NCI-H2029 (cell line): Measurements from ENCODE around the gene SDHAF2.
A peak's percentile ranks its signal among the peaks of the same experiment; 100 is the strongest.
"Not testable (repeated sequence)": the region's sequence is repeated elsewhere in the genome, so short reads cannot be mapped to it uniquely, and the experiment has no call there.

Source experiments
- DNase-seq: peaks from one replicate; lab custom pipeline; 2025; lab: John Stamatoyannopoulos, UW

The SDHAF2 gene

GRCh38 chr11:61425367-61426131 is 4.4 kb upstream of the SDHAF2 start:
- DNase-seq, result no peak

- peak; percentile 42 for DNase-seq
These were observed 606 bp upstream of the SDHAF2 start for GRCh38 chr11:61429346-61429690.

- not testable (repeated sequence) for DNase-seq
These were observed 915 bp downstream of the SDHAF2 start for GRCh38 chr11:61430839-61431238.

DNA sequence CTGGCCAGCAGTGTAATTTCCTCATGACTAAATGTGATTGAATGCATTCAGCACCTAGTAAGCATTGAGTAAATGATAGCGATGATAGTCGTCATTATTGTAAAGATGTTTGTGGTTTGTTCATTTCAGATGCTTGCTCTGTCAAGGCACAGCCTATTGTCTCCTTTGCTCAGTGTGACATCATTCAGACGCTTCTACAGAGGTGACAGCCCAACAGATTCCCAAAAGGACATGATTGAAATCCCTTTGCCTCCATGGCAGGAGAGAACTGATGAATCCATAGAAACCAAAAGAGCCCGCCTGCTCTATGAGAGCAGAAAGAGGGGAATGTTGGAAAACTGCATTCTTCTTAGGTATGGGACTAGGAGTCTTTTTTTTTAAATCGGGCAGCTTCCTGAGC is 7.6 kb downstream of the SDHAF2 start:
- no peak for DNase-seq

DNA sequence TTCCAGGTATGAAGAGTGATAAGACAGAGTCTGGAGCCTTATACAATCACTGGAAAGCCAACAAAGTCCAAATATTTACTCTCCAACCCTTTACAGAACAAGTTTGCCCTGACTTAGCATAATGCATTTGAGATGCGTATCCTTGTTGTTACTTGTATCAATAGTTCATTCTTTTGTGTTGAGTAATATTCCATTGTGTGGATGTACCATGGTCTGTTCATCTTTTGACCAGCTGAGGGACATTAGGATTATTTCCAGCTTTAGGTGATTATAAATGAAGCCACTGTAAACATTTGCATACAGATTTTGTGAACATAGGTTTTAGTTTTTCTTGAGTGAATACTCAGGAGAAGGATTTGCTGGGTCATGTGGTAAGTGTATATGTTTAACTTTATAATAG is 9.7 kb downstream of the SDHAF2 start:
- DNase-seq, result no peak

DNA sequence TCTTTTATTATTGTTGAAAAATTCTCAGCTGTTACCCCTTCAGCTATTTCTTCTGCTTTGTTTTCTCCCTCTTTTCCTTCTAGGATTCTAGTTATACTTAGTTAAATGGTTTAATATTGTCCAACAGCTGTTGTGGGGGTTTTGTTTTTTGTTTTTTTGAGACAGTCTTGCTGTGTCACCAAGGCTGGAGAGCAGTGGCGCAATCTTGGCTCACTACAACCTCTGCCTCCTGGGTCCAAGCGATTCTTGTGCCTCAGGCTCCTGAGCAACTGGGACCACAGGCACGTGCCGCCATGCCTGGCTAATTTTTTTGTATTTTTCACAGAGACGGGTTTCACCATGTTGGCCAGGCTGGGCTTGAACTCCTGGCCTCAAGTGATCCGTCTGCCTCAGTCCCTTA is 12.7 kb downstream of the SDHAF2 start:
- DNase-seq, result no peak

DNA sequence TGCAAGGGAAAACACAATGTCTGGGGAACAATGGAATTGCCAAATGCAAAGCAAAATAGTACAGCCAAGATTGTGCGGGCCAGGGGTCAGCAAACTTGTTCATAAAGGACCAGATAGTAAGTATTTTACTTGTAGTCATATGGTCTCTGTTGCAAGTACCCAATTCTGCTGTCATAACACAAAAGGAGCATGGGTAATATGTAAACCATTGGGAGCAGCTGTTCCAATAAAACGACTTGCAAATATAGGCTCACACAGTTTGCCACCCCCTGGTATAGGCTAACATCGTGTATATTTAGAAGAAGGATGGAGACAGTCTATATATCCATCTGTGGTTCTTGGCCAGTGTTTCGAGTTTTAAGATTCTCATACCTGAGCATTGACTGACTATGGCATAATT is 15.6 kb downstream of the SDHAF2 start:
- DNase-seq, result no peak

- peak; percentile 83 for DNase-seq
These were observed 16.3 kb downstream of the SDHAF2 start for GRCh38 chr11:61446211-61446651.

GRCh38 chr11:61447601-61448551 is 18.0 kb downstream of the SDHAF2 start:
- no peak for DNase-seq

GRCh38 chr11:61448552-61448927 is 18.6 kb downstream of the SDHAF2 start:
- DNase-seq, result no peak

DNA sequence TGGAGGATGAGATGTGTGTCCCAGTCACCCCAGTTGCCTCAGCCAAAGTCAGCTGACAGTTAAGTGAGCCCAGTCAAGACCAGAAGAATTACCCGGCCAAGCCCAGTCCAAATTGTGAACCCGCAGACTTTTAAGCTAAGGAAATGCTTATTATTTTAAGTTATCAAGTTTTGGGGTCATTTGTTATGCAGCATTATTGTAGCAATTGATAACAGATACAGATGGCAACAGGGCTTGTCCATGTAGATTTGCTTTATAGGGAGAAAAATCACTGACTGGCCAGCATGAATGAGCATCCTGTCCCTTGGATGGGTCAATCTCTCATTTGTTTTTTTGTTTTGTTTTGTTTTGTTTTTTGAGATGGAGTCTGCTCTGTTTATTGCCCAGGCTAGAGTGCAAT is 22.9 kb downstream of the SDHAF2 start:
- DNase-seq, result no peak

DNA sequence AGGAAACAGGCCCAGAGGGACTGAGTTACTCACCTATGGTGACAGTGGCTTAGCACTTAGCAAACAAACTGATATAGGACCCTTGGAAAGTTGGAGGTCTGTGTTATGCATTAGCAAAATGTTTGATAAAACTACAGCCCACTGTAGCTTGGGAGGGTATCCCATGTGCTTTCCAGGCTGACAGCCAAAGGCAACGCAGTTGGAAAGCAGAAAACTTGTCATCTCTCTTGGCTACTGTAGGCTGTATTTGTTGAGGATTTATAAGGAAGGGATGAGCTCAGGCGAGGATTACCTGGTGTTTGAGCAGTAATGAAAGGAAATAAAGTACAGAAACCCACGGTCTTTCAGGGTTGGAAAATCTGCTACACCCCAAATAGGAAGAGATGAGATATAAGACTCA is 23.8 kb downstream of the SDHAF2 start:
- DNase-seq, result no peak

DNA sequence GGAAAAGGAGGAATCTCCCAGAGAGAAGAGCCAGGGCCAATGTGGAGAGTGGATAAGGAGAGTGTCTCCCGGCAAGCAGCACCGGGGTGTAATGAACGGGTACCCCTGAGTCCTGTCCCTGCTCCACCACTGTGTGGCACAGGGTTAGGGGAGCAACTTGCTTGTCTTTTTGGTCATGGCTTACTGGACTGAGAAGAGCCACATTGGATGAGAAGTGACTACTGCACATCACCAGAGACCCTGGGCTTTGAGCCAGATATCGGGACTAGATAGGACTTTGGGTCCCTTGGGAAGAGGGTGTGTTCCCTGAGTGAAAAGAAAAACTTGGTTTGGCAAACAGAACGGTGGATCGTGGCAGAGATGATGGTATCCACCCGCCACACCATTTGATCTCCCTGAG is 24.6 kb downstream of the SDHAF2 start:
- no peak for DNase-seq

- peak; percentile 14 for DNase-seq
These were observed 30.6 kb downstream of the SDHAF2 start for GRCh38 chr11:61460474-61460881.

GRCh38 chr11:61460986-61461385 is 31.1 kb downstream of the SDHAF2 start:
- DNase-seq, result no peak

- DNase-seq, result not testable (repeated sequence)
These were observed 37.7 kb downstream of the SDHAF2 start for GRCh38 chr11:61467602-61468001.

DNA sequence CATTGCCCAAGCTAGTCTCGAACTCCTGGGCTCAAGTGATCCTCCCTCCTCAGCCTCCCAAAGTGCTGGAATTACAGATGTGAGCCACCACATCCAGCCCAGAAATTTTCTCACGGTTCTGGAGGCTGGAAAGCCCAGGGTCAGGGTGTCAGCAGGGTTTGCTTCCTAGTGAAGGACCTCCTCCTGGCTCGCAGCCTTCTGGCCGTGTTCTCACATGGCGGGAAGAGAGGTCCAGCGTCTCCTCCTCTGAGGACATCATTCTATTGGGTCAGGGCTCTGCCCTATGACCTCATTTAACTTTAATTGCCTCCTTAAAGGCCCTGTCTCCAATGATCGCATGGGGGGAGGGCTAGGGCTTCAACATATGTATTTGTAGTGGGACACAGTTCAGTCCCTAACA is 38.1 kb downstream of the SDHAF2 start:
- DNase-seq, result no peak

GRCh38 chr11:61472282-61472681 is 42.4 kb downstream of the SDHAF2 start:
- no peak for DNase-seq

GRCh38 chr11:61472868-61473267 is 42.9 kb downstream of the SDHAF2 start:
- no peak for DNase-seq

DNA sequence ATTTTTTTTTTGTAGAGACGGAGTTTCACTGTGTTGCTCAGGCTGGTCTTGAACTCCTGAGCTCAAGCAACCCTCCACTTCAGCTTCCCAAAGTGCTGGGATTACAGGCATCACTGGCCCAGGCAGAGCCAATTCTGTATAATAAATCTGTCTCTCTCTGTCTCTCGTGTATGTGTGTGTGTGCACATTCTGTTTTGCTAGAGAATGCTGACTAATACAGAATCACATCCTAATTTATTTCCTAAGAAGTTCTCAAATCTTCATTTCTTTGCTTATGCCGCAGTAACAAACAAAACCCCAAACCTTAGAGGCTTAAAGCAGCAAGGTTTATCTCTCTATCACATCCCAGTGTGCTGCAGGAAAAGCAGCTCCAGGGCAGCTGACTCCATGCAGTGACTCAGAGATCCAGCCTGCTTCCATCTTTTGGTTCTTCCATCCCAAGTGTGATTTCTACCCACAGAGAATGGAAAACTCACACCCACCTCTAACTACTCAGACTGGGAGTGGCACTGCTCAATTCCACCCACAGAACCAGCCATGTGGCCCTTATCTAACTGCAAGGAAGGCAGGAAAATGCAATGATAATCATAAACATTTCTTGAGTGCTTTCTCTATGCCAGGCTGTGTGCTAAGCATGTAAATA is 43.6 kb downstream of the SDHAF2 start:
- DNase-seq, result no peak

- no peak for DNase-seq
These were observed 44.2 kb downstream of the SDHAF2 start for GRCh38 chr11:61474013-61474643.

DNA sequence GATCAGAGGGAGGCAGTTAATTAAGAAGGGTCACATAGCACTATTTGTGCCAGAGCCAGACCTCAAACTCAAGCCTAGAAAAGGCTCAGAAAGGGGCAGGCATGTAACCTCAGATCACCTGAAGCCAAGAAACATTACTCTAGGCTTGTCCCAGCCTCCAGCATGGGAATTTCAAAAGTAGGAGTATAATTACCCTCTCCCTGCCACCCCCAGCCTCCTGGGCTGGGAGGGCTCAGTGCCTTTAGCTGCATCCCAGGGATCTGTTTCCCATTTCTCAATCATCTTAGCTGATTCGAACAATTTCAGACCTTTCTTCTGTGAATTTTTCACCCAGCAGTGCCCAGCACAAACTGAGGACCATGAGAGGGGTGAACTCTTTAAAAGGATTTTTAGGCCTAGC is 45.5 kb downstream of the SDHAF2 start:
- DNase-seq, result no peak
